Retinal pigment epithelial cell (primary cell): ENCODE results near the gene BAZ2B.

Experiments
- DNase-seq: peaks from one replicate; pipeline ENCODE4 v3.0.0-alpha.2; 2010; ENCODE audit warnings: low read depth
- H3K4me3 ChIP-seq: 2 replicates; pipeline ENCODE4 v1.5.1; 2011; ENCODE audit warnings: mild to moderate bottlenecking, low read length, control low read depth, moderate library complexity
- TF ChIP-seq, protein P1 (sequence below): conservative IDR thresholded peaks from 2 replicates; pipeline ENCODE4 v1.5.1; 2011; ENCODE audit warnings: low read depth, low read length, control low read depth, inconsistent platforms

The BAZ2B gene

DNA sequence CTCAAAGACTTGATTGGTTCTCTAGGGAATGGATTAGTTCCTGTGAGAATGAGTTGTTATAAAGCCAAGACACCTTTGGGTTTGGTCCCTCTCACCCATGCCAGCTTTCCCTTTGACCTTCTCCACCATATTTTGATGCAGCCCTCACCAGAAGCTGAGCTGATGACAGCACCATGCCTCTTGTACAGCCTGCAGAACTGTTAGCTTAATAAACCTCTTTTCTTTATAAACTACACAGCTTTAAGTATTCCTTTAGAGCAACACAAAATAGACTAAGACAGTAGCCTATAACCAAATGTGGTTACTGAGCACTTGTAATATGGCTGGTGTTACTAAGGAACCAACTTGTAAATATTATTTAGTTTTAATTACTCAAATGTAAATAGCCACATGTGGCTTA, 55.1 kb downstream of the BAZ2B start:
- no peak for DNase-seq
- H3K4me3 ChIP-seq, result no peak overlapping the region
- TF ChIP-seq, protein P1, sequence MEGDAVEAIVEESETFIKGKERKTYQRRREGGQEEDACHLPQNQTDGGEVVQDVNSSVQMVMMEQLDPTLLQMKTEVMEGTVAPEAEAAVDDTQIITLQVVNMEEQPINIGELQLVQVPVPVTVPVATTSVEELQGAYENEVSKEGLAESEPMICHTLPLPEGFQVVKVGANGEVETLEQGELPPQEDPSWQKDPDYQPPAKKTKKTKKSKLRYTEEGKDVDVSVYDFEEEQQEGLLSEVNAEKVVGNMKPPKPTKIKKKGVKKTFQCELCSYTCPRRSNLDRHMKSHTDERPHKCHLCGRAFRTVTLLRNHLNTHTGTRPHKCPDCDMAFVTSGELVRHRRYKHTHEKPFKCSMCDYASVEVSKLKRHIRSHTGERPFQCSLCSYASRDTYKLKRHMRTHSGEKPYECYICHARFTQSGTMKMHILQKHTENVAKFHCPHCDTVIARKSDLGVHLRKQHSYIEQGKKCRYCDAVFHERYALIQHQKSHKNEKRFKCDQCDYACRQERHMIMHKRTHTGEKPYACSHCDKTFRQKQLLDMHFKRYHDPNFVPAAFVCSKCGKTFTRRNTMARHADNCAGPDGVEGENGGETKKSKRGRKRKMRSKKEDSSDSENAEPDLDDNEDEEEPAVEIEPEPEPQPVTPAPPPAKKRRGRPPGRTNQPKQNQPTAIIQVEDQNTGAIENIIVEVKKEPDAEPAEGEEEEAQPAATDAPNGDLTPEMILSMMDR, result no peak

DNA sequence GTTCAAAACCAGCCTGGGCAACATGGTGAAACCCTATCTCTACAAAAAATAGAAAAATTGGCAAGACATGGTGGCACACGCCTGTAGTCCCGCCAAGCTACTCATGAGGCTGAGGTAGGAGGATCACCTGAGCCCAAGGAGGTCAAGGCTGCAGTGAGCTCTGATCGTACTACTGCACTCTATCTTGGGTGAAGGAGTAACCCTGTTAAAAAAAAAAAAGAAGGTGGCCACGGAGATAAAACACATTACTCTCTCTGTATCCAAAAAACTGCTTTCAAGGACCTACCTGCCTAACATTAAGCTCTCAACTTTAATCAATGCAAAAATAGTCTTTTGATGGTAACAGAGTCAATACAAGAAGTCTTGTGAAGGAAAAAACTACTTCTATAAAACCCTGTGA, 57.3 kb downstream of the BAZ2B start:
- no peak overlapping the region for H3K4me3 ChIP-seq
- DNase-seq, result no peak
- TF ChIP-seq, protein P1, result no peak

DNA sequence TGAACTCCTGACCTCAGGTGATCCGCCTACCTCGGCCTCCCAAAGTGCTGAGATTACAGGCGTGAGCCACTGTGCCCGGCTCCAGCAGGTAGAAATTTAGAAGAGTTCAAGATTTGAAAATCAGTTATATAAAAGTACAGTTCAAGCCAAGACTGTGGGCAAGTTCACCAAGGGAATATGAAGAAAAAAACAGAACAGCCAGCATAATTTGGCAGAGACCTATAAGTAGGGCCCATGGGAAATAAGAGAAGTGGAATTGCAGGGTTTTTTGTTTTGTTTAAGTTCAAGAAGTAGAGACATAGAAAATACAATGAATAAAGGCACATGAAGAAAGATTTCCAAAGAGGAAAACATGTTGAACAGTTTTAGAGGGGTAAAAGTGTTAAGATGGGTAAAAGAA, 57.9 kb downstream of the BAZ2B start:
- TF ChIP-seq, protein P1, result no peak
- no peak for DNase-seq
- H3K4me3 ChIP-seq, result no peak overlapping the region

DNA sequence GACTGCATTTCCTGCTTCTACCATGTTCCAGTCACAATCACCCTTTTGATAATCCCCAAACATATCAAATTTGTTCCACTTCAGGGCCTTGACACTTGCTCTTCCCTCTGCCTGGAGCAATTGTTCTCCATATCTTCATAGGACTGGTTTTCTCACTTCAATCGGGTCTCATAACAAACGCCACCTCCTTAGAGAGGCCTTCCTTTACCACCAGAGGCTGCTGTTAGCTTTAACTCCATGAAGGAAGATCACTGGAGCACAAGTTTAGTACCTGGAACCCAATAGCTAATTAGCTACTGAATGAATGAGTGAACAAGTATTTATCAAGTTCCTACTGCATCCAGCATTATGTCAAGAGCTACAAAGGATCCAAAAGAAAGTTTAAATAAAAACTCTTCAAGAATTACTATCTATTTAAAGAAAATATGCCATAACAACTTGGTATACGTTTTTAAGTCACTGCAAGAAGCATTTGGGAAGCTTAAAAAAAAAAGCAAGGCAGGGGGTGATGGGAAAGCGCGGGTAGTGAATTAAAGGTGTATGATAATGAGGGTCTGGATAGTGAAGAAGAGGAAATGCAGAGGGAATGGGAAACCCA, 58.8 kb downstream of the BAZ2B start:
- no peak overlapping the region for H3K4me3 ChIP-seq
- TF ChIP-seq, protein P1, result peak; percentile 49
- no peak for DNase-seq

DNA sequence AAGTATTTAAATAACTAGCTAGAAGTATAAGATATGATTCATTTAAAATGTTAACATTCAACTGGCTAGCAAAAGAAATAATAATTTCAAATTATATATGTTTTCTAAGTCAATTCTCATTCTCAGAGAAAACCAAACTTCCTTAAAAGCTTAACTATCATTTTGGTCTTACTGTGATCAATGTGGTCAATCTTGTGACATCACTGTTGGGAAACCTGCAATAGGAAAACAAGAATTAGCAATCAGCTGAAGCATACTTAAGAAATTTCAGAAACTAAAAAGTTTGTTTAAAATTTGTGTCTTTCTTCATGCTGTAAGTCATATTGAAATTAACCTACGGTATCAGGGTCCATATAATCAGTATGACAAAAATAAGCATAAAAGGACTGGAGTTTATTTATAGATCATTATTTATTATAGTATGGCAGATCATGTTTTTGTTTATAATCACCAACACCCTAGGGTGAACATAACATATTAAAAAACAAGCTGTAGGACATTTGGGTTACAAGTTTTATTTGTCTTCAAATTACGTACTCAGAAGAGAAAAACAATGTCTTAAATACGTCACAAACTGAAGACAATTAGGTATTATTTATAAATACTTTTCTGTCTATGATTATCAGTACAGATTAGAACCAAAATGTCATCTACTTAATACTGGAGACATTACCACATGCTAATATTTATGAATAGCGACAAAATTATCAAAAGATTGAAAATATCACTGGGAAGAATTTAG, 60.5 kb downstream of the BAZ2B start:
- no peak for DNase-seq
- TF ChIP-seq, protein P1, result no peak
- H3K4me3 ChIP-seq, result no peak overlapping the region

DNA sequence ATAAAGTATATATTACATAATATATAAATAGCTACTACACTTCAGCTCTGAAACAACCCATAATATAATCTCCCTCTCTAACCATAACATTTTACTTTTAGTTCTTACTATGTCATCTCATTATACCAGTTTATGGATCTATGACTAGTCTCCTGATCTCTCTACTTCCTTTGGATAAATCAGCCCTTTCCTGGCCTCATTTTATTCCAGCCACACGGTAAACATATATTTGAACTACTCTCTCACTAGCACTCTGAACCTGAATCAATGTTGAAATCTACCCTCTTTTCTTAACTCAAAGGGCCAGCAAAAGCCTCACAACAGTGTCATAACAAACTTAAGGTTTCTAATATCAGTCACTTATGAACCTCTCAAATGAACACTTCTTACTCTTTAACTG, 62.6 kb downstream of the BAZ2B start:
- TF ChIP-seq, protein P1, result no peak
- DNase-seq, result no peak
- H3K4me3 ChIP-seq, result no peak overlapping the region

DNA sequence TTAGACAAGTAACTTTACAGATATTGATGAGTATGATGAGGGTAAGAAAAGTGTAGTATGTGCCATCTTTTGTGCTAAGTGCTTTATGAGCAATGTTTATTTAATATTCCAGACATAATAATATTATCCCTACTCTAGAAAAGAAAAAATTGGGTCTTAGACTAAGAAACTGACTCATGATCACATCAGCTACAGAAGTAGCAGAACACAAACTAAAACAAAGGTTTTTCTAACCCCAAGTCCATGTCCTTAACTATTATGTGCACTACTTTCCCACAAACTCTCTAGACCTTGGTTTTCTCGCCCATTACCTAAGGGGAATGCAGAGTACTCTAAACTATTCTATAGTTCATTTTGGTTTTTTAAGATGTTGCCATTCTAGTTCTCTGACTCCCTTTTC, 64.5 kb downstream of the BAZ2B start:
- TF ChIP-seq, protein P1, result no peak
- DNase-seq, result no peak
- no peak overlapping the region for H3K4me3 ChIP-seq
